ENCODE measurements around the gene ZNF556.

- TF ChIP-seq CTCF (IDR thresholded peaks at IDR 0.05) (no peak), POLR2A (IDR thresholded peaks at IDR 0.05) (no peak)
Observed at GRCh38 chr19:2888731-2889224, 21.6 kb downstream of the ZNF556 start.

All from adrenal gland (tissue), 5 donors.